Activated T-cell treated with anti-CD3 and anti-CD28 coated beads, Interleukin-2, amount 50 U/mL, for 4 hours (primary cell): ENCODE data around the gene ZNF57. TPM values are rescaled to one million over a fixed set of nuclear protein-coding genes. Genes with fewer than 3 reads are reported as not detected.
"Not testable (repeated sequence)": the region's sequence is repeated elsewhere in the genome, so short reads cannot be mapped to it uniquely, and the experiment has no call there.

ENCODE experiments used
- ATAC-seq, 2 donors: fragments of 200-7000 bp; cut with Tn5 transposase; one replicate each; pipeline ENCODE4 v1.10.0; 2021
- DNase-seq: peaks from one replicate; pipeline ENCODE4 v3.0.0-alpha.2; 2020
- H3K27me3 Mint-ChIP-seq: one replicate; pipeline ENCODE4 v1.8.0; 2021; ENCODE audit warnings: low read depth, mixed read lengths
- H3K36me3 Mint-ChIP-seq: one replicate; pipeline ENCODE4 v1.8.0; 2022; ENCODE audit warnings: mixed read lengths; ENCODE audit not compliant: insufficient read depth
- H3K4me1 Mint-ChIP-seq: one replicate; pipeline ENCODE4 v1.8.0; 2021; ENCODE audit warnings: low read depth, mixed read lengths
- H3K4me3 Mint-ChIP-seq: one replicate; pipeline ENCODE4 v1.8.0; 2021; ENCODE audit warnings: mild to moderate bottlenecking, moderate library complexity, mixed read lengths
- H3K9me3 Mint-ChIP-seq: one replicate; pipeline ENCODE4 v1.8.0; 2021; ENCODE audit warnings: mixed read lengths
- total RNA-seq, 3 donors: library from RNA; stranded (reverse); gene quantifications; one replicate each; pipeline ENCODE4 v1.2.1, GENCODE V29; 2021

ZNF57 gene
- total RNA-seq, 3 donors from 2014 or later, result 3.6 to 4.1 (median 3.7) TPM

DNA sequence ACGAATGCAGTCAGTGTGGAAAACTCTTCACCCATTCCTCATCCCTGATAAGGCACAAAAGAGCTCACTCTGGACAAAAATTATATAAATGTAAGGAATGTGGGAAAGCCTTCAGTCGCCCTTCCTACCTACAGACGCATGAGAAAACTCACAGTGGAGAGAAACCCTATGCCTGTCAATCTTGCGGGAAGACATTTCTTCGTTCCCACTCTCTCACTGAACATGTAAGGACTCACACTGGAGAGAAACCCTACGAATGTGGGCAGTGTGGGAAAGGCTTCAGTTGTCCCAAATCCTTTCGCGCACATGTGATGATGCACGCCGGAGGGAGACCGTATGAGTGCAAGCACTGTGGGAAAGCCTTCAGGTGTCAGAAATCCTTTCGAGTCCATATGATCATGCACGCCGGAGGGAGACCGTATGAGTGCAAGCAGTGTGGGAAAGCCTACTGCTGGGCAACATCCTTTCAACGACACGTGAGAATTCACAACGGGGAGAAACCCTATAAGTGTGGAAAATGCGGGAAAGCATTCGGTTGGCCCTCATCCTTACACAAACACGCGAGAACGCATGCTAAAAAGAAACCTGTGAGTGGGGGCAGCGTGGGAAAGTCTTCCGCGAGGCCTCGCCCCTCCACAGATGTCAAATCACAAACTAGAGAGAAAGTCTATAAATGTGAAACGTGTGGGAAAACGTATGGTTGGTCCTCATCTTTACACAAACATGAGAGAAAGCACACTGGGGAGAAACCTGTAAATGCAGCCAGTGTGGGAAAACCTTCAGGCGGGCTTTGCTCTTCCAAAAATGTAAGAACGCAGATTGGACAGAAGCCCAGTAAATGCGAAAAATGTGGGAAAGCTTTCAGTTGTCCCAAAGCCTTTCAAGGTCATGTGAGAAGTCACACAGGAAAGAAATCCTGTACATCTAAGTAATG lies 23.1 kb upstream of the ZNF57 start:
- H3K27me3 Mint-ChIP-seq, result no peaks in the 10 kb centered on the region
- no peaks in the 10 kb centered on the region for H3K4me1 Mint-ChIP-seq
- H3K9me3 Mint-ChIP-seq, result peaks cover 9% of the 10 kb centered on the region
- no peaks in the 10 kb centered on the region for H3K36me3 Mint-ChIP-seq
- H3K4me3 Mint-ChIP-seq, result no peak overlapping the region
- no peak for DNase-seq
- ATAC-seq, result no peak

DNA sequence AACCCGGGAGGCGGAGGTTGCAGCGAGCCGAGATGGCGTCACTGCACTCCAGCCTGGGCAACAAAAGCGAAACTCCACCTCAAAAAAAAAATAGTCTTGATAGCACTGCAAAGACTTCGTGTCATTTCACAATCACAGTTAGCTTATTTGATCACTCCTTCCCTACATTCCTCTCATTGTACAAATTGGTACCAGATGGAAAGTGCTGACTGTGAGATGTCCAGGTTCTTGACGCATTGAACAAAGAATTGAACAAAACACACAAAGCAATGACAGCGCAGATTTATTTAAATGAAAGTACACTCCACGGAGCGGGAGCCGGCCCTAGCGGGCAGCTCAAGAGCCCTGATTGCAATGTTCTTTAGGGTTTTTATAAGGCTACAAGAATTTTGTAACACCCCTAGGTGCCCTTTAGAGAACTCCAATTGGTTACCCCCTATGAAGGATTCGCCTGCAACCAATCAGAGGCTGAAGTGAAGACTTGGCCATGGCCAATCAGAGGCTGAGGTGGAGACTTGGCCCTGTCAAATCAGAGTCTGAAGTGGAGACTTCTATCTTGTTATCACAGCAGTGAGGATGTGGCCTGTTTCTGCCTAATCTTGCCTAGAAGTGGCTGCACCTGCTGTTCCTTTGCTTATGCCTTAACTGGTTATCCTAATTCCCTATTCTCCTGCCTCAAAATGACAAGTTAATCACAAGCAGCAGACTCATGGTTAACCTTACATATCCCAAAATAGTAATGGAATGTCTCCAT lies 16.9 kb upstream of the ZNF57 start:
- no peak overlapping the region for H3K4me3 Mint-ChIP-seq
- DNase-seq, result no peak
- H3K9me3 Mint-ChIP-seq, result no peaks in the 10 kb centered on the region
- peaks cover 10% of the 10 kb centered on the region for H3K4me1 Mint-ChIP-seq
- ATAC-seq, result peak in 1 of 2 donors; percentile 32
- H3K27me3 Mint-ChIP-seq, result no peaks in the 10 kb centered on the region
- H3K36me3 Mint-ChIP-seq, result no peaks in the 10 kb centered on the region

- H3K4me1 Mint-ChIP-seq, result peaks cover 10% of the 10 kb centered on the region
- no peak for ATAC-seq
These were observed 15.0 kb upstream of the ZNF57 start for GRCh38 chr19:2885736-2886135.

GRCh38 chr19:2887391-2887914 lies 13.3 kb upstream of the ZNF57 start:
- peaks cover 5% of the 10 kb centered on the region for H3K27me3 Mint-ChIP-seq
- DNase-seq (no peak), ATAC-seq (no peak)
- H3K4me1 Mint-ChIP-seq, result peaks cover 12% of the 10 kb centered on the region
- H3K4me3 Mint-ChIP-seq, result no peak overlapping the region
- H3K36me3 Mint-ChIP-seq, result no peaks in the 10 kb centered on the region
- H3K9me3 Mint-ChIP-seq, result no peaks in the 10 kb centered on the region

More at GRCh38 chr19:2885736-2886135, 15.0 kb upstream of the ZNF57 start:
- H3K4me3 Mint-ChIP-seq, result no peak overlapping the region
- no peaks in the 10 kb centered on the region for H3K9me3 Mint-ChIP-seq
- H3K27me3 Mint-ChIP-seq, result peaks cover under 1% of the 10 kb centered on the region
- no peaks in the 10 kb centered on the region for H3K36me3 Mint-ChIP-seq
- DNase-seq, result no peak

DNA sequence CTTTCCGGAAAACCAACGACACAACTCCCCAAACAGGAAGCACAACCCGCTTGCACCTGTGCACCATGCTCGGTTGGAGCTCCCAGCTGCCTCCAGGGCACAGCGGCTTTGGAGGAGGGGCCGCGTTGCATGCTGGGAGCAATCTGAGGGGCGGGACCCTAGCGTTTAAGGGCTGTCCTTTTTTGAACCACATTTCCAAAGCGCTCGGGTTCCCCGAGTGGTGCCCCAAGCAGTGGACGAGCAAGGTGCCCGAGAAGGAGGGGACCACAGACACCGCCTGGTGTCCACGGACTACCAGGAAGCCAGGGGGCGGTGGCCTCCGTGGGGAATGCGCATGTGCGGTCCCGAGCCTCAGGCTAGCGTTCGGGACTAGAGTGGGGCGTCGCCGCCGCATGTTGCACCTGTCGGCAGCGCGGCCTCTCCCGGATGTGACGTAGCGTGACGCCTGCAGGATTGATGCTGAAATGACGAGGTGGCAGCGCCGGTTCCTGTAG lies 11.9 kb upstream of the ZNF57 start:
- peaks cover 12% of the 10 kb centered on the region for H3K4me1 Mint-ChIP-seq
- peaks cover 5% of the 10 kb centered on the region for H3K27me3 Mint-ChIP-seq
- H3K4me3 Mint-ChIP-seq, result peak overlapping the region; percentile 51
- H3K36me3 Mint-ChIP-seq, result no peaks in the 10 kb centered on the region
- DNase-seq (peak; percentile 28), ATAC-seq (peak in 1 of 2 donors; percentile 77)
- no peaks in the 10 kb centered on the region for H3K9me3 Mint-ChIP-seq

DNA sequence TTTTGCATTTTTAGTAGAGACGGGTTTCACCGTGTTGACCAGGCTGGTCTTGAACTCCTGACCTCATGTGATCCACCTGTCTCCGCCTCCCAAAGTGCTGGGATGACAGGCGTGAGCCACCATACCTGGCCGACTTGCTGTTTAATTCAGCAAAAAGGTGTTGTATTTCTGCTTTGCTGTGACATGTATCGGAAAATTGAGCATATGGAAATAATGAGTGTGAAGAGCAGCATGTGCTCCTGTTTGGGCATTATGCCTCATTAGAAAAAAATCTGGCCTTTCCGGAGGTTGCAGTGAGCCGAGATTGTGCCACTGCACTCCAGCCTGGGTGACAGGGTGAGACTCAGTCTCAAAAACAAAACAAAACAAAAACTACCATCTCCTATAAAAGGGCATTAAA lies 10.2 kb upstream of the ZNF57 start:
- not testable (repeated sequence) for DNase-seq, H3K27me3 Mint-ChIP-seq, H3K4me3 Mint-ChIP-seq, ATAC-seq, H3K36me3 Mint-ChIP-seq, H3K9me3 Mint-ChIP-seq
- H3K4me1 Mint-ChIP-seq, result peaks cover 12% of the 10 kb centered on the region

DNA sequence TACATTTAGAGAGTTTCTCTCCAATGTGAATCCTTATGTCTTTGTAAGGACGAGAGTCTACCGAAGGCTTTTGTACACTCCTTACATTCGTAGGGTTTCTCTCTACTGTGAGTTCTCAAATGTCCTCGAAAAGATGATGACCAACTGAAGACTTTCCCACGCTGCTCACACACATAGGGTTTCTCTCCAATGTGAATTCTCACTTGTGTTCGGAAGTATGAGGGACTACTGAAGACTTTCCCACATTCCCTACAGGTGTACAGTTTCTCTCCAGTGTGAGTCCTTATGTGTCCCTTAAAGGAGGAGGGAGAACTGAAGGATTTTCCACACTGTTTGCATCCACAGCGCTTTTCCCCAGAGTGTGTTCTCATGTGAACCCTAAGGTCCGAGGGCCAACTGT lies 4.0 kb upstream of the ZNF57 start:
- ATAC-seq (no peak), DNase-seq (no peak)
- Mint-ChIP-seq H3K4me1 (peaks cover 6% of the 10 kb centered on the region), H3K36me3 (no peaks in the 10 kb centered on the region), H3K27me3 (no peaks in the 10 kb centered on the region), H3K4me3 (no peak overlapping the region), H3K9me3 (no peaks in the 10 kb centered on the region)

DNA sequence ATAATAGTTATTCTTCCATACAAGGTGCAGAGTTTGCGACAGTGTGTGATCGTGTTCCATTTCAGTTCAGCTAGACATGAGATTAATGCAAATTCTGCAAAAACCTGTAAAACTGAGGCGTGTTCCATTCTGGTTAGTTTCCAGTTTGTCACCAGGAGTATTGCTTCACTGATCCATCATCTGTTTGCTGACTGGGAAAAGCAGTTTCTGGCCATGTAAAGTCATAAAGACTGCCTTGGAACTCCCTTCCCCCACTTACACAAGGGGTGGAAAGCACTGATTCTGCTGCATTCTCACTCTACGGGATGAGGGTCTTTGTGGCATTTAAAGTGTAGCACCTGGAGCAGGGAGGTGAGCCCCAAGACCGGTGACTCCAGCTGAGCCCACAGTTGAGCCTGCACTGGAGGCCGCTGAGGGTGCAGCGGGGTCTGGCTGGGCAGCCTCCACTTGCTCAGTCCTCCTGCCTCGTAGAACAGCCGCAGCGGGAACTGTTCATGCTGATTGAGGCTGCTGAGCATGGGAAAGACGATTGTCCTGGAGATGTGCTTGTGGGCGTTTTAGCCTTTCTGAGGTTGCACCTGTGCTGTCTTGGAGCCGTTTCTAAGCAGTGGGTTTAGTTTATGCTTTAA lies 2.0 kb downstream of the ZNF57 start:
- Mint-ChIP-seq H3K4me1 (peaks cover 17% of the 10 kb centered on the region), H3K36me3 (no peaks in the 10 kb centered on the region), H3K27me3 (no peaks in the 10 kb centered on the region), H3K9me3 (no peaks in the 10 kb centered on the region), H3K4me3 (peak overlapping the region; percentile 97)
- no peak for ATAC-seq
- no peak for DNase-seq

DNA sequence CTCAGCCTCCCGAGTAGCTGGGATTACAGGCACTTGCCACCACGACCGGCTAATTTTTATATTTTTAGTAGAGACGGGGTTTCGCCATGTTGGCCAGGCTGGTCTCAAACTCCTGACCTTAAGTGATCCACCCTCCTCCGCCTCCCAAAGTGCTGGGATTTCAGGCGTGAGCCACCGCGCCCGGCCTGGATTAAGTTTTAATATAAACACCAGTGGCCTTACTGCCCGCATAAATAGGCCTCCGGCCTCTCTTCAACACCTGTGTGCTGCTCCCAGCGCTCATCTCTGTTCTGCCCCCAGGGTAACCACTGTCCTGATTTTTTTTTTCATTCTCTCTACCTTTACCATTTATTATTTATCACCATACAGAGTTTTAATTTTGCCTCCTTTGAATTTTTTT lies 2.6 kb downstream of the ZNF57 start:
- not testable (repeated sequence) for ATAC-seq, H3K9me3 Mint-ChIP-seq, DNase-seq, H3K36me3 Mint-ChIP-seq, H3K4me3 Mint-ChIP-seq, H3K27me3 Mint-ChIP-seq
- H3K4me1 Mint-ChIP-seq, result peaks cover 19% of the 10 kb centered on the region

GRCh38 chr19:2905918-2906519 lies 5.3 kb downstream of the ZNF57 start:
- Mint-ChIP-seq H3K27me3 (no peaks in the 10 kb centered on the region), H3K36me3 (peaks cover 5% of the 10 kb centered on the region), H3K9me3 (no peaks in the 10 kb centered on the region), H3K4me1 (peaks cover 25% of the 10 kb centered on the region), H3K4me3 (no peak overlapping the region)
- ATAC-seq (no peak), DNase-seq (no peak)

GRCh38 chr19:2906631-2907195 lies 6.0 kb downstream of the ZNF57 start:
- H3K4me3 Mint-ChIP-seq, result no peak overlapping the region
- H3K36me3 Mint-ChIP-seq, result peaks cover 8% of the 10 kb centered on the region
- DNase-seq (no peak), ATAC-seq (no peak)
- peaks cover 26% of the 10 kb centered on the region for H3K4me1 Mint-ChIP-seq
- H3K9me3 Mint-ChIP-seq, result no peaks in the 10 kb centered on the region
- no peaks in the 10 kb centered on the region for H3K27me3 Mint-ChIP-seq

DNA sequence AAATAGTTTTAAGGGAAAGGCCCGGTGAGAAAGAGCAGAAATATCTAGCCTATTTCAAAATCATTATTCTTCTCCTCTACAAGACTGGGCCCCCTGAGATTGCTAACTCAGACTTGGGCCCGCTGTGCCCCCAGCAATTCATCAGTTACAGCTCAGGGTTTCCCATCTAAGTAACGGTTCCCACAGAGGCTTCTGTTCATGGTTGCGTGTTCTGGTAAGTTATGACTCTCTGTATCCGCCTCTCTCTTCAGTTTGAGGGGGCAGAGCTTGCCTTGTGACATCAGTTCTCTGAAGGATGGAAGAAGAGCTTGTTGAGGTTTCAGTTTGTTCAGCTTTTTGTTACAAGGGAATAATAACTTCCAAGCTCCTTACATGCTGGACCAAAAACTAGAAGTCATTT lies 11.6 kb downstream of the ZNF57 start:
- peaks cover 32% of the 10 kb centered on the region for H3K4me1 Mint-ChIP-seq
- peaks cover 9% of the 10 kb centered on the region for H3K9me3 Mint-ChIP-seq
- no peak for DNase-seq
- ATAC-seq, result peak; percentile 63 to 89
- no peaks in the 10 kb centered on the region for H3K27me3 Mint-ChIP-seq
- H3K36me3 Mint-ChIP-seq, result peaks cover 28% of the 10 kb centered on the region
- H3K4me3 Mint-ChIP-seq, result peak overlapping the region; percentile 22

GRCh38 chr19:2917275-2918184 lies 16.8 kb downstream of the ZNF57 start:
- ATAC-seq, result no peak
- Mint-ChIP-seq H3K27me3 (no peaks in the 10 kb centered on the region), H3K4me1 (peaks cover 8% of the 10 kb centered on the region), H3K4me3 (no peak overlapping the region), H3K36me3 (peaks cover 31% of the 10 kb centered on the region), H3K9me3 (peaks cover 10% of the 10 kb centered on the region)
- DNase-seq, result no peak
